BLaER1 (cell line): Measurements from ENCODE around the gene FMO2.

ENCODE experiments used
- H3K27ac ChIP-seq: shearing (Covaris generic); formaldehyde crosslinking; 2 replicates; pipeline ENCODE4 v1.8.1; 2022
- H3K27me3 ChIP-seq: shearing (Covaris generic); formaldehyde crosslinking; 2 replicates; pipeline ENCODE4 v1.8.1; 2022
- H3K36me3 ChIP-seq: shearing (Covaris generic); formaldehyde crosslinking; 2 replicates; pipeline ENCODE4 v1.8.1; 2022
- H3K4me1 ChIP-seq: shearing (Covaris generic); formaldehyde crosslinking; 2 replicates; pipeline ENCODE4 v1.8.1; 2022
- H3K4me2 ChIP-seq: shearing (Covaris generic); formaldehyde crosslinking; 2 replicates; pipeline ENCODE4 v1.8.1; 2022
- H3K4me3 ChIP-seq: shearing (Covaris generic); formaldehyde crosslinking; 2 replicates; pipeline ENCODE4 v1.8.1; 2022
- H3K9ac ChIP-seq: shearing (Covaris generic); formaldehyde crosslinking; 2 replicates; pipeline ENCODE4 v1.8.1; 2022
- H3K9me3 ChIP-seq: shearing (Covaris generic); formaldehyde crosslinking; 2 replicates; pipeline ENCODE4 v1.8.1; 2022
- H4K20me1 ChIP-seq: shearing (Covaris generic); formaldehyde crosslinking; 2 replicates; pipeline ENCODE4 v1.8.1; 2022
- Cebpa-rat ChIP-seq: shearing (Covaris generic); IDR thresholded peaks from 2 replicates; pipeline ENCODE4 v1.8.1; 2022

FMO2 gene

DNA sequence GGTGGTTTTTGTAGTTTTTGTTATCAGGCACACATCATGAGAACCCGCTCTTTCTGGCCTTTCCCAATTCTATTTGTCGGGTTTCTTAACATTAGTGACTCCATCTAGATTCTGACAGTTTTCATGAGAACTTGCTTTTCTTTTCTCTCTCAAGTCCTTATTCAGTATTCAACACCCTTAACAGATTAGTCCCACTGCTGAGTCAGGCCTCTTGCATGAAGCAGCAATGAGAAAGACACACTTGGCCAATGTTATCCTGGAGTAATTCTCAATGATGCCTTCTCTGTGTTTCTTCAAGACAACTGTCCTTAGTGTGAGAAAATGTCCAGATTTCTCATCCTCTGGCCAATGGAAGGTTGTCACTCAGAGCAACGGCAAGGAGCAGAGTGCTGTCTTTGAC lies 11.3 kb downstream of the FMO2 start:
- H3K27me3 ChIP-seq = no peaks in the 10 kb centered on the region
- H3K9ac ChIP-seq = no peak overlapping the region
- H3K9me3 ChIP-seq = no peaks in the 10 kb centered on the region
- no peak overlapping the region for H3K4me3 ChIP-seq
- no peak overlapping the region for H3K4me2 ChIP-seq
- no peaks in the 10 kb centered on the region for H4K20me1 ChIP-seq
- H3K36me3 ChIP-seq = no peaks in the 10 kb centered on the region
- H3K27ac ChIP-seq = no peak overlapping the region
- H3K4me1 ChIP-seq = no peaks in the 10 kb centered on the region
- no peak for TF ChIP-seq Cebpa-rat

DNA sequence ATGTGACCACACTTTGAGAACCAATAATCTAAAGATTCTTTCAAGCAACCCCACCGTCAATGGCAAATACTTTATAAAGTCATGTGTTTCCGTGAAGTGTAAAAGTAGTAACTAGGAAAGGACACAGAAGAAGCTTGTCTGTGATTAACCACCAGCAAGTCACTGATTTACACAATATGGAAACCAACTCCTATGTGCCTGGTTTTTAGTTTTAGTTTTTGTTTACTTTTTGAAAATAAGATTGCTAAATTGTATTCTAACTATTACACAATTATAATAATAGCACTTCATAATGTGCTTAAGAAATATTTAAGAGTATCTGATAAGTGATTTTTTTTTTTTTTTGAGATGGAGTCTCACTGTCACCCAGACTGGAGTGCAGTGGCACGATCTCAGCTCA lies 13.0 kb downstream of the FMO2 start:
- Histone ChIP-seq H3K4me2 (no peak overlapping the region), H3K27me3 (no peaks in the 10 kb centered on the region)

DNA sequence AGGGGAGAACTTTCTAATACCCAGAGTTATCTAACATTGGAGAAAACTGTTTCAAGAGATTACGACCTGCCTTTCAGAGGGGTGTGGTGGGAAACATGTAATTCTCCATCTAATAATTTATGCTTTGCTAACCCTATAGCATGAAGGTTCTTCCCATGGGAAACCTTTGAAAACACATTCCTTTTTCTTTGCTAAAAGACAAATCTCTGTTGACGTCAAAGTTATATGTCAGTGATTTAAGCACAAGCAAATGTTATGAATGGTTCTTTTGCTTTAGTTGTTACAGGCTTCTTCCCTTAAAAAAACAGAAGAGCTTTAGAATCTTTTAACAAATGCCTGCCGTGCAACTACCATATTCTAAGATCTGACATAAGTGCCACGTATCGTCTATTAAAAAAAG lies 19.2 kb downstream of the FMO2 start:
- H3K9me3 ChIP-seq = no peaks in the 10 kb centered on the region
- no peaks in the 10 kb centered on the region for H3K27me3 ChIP-seq
- H3K4me1 ChIP-seq = no peaks in the 10 kb centered on the region
- no peak overlapping the region for H3K9ac ChIP-seq
- no peak for TF ChIP-seq Cebpa-rat
- no peak overlapping the region for H3K27ac ChIP-seq
- no peak overlapping the region for H3K4me2 ChIP-seq
- H3K4me3 ChIP-seq = no peak overlapping the region
- H3K36me3 ChIP-seq = no peaks in the 10 kb centered on the region
- no peaks in the 10 kb centered on the region for H4K20me1 ChIP-seq

More for the DNA sequence above, 13.0 kb downstream of the FMO2 start:
- Histone ChIP-seq H3K4me1 (no peaks in the 10 kb centered on the region), H3K36me3 (no peaks in the 10 kb centered on the region), H3K27ac (no peak overlapping the region), H3K9ac (no peak overlapping the region), H3K4me3 (no peak overlapping the region), H3K9me3 (no peaks in the 10 kb centered on the region), H4K20me1 (no peaks in the 10 kb centered on the region)
- no peak for TF ChIP-seq Cebpa-rat

DNA sequence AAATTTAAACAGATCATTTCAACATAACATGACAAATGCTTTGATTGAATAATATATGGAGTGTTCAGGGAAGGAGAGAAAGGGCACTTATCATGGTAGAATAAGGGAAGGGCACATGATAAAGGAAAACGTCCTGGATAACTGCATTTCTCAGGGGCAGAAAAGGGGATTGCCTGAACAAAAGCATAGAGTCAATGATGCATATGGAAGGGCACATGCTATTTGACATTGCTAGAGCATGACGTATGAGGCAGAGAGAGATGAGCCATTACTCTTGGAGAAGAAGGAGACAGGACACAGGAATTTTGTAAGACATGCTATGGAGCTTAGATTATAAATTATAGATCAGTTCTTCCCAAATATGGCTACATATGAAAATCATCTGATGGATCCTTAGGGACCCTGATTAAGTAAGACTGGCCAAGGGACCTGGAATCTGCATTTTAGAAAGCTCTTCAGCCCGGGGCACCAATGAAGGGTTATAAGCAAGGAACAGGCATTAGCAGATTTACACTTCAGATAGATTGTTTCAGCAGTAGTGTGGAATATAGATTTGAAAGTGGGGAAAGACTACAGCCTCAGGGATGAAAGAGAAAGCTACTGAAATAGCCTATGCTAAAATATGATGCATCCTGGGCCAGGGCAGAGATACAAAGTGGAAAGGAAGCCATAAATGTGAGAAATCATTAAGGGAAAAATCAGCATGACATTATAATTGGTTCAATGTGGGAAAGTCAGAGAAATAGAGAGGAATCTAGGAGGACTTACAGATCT lies 21.3 kb downstream of the FMO2 start:
- H3K27me3 ChIP-seq = no peaks in the 10 kb centered on the region
- TF ChIP-seq Cebpa-rat = no peak
- H3K36me3 ChIP-seq = no peaks in the 10 kb centered on the region
- H3K4me2 ChIP-seq = no peak overlapping the region
- no peak overlapping the region for H3K27ac ChIP-seq
- no peak overlapping the region for H3K9ac ChIP-seq
- no peaks in the 10 kb centered on the region for H3K4me1 ChIP-seq
- no peaks in the 10 kb centered on the region for H3K9me3 ChIP-seq
- H3K4me3 ChIP-seq = no peak overlapping the region
- no peaks in the 10 kb centered on the region for H4K20me1 ChIP-seq

DNA sequence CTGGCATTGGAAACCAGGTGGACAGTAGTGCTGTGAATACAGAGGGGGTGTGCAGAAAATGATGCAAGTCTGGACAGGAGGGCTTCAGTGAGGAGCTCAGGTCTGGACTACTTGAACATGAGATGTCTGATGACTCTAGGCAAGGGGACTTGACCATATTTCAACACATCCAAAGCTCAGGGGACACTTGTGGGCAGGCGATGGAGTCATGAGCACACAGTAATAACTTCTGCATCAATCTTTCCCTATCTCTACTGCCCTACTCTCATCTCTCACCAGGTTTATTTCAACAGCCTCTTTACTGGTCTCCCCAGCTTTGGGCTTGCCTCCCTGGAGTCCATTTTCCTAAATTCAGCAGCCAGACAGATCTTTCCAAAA lies 21.9 kb downstream of the FMO2 start:
- Histone ChIP-seq H3K4me3 (no peak overlapping the region), H3K4me1 (no peaks in the 10 kb centered on the region), H4K20me1 (no peaks in the 10 kb centered on the region), H3K27ac (no peak overlapping the region), H3K36me3 (no peaks in the 10 kb centered on the region), H3K9ac (no peak overlapping the region), H3K9me3 (no peaks in the 10 kb centered on the region), H3K27me3 (no peaks in the 10 kb centered on the region), H3K4me2 (no peak overlapping the region)
- no peak for TF ChIP-seq Cebpa-rat

DNA sequence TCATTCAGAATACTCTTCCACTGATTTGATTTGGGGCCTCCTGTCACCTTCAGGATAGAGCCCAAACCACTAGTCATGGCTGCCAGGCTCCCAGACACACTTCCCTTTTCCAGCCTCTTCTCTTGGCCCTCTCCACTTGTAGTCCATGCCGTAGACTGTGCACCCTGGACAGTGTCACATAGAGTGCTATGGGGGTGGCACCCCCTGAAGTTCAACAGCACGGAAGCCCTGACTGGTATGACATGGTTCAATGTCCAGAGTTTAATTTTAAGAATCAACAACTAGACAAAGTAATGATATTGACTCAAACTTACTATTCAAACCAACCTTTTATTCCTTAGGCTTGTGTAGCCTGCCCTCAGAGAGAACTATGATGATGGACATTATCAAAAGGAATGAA lies 22.3 kb downstream of the FMO2 start:
- no peak for TF ChIP-seq Cebpa-rat
- H3K27ac ChIP-seq = no peak overlapping the region
- H3K9me3 ChIP-seq = no peaks in the 10 kb centered on the region
- H4K20me1 ChIP-seq = no peaks in the 10 kb centered on the region
- H3K4me3 ChIP-seq = no peak overlapping the region
- H3K9ac ChIP-seq = no peak overlapping the region
- H3K36me3 ChIP-seq = no peaks in the 10 kb centered on the region
- H3K4me2 ChIP-seq = no peak overlapping the region
- H3K4me1 ChIP-seq = no peaks in the 10 kb centered on the region
- H3K27me3 ChIP-seq = no peaks in the 10 kb centered on the region

DNA sequence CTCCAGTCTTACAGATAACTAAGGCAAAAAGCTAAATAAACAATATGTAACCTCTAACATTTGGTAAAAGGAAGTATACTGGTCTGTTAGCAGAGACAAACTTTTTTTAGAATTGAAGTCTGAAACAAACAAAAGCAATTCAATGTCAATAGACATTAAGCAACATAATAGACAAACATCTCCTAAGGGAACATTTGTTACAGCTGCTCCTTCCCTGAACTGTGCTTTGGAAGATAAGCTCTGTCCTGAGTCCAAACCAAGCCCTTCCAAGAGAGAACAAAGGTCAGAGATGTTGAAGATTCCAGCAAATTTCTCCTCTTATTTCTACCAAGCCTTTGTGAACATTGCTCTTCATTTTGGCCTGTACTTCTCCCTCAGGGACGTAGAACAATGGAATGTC lies 25.3 kb downstream of the FMO2 start:
- H4K20me1 ChIP-seq = no peaks in the 10 kb centered on the region
- no peaks in the 10 kb centered on the region for H3K9me3 ChIP-seq
- H3K9ac ChIP-seq = no peak overlapping the region
- no peaks in the 10 kb centered on the region for H3K27me3 ChIP-seq
- no peak overlapping the region for H3K27ac ChIP-seq
- no peaks in the 10 kb centered on the region for H3K4me1 ChIP-seq
- no peaks in the 10 kb centered on the region for H3K36me3 ChIP-seq
- H3K4me2 ChIP-seq = no peak overlapping the region
- no peak for TF ChIP-seq Cebpa-rat
- no peak overlapping the region for H3K4me3 ChIP-seq

DNA sequence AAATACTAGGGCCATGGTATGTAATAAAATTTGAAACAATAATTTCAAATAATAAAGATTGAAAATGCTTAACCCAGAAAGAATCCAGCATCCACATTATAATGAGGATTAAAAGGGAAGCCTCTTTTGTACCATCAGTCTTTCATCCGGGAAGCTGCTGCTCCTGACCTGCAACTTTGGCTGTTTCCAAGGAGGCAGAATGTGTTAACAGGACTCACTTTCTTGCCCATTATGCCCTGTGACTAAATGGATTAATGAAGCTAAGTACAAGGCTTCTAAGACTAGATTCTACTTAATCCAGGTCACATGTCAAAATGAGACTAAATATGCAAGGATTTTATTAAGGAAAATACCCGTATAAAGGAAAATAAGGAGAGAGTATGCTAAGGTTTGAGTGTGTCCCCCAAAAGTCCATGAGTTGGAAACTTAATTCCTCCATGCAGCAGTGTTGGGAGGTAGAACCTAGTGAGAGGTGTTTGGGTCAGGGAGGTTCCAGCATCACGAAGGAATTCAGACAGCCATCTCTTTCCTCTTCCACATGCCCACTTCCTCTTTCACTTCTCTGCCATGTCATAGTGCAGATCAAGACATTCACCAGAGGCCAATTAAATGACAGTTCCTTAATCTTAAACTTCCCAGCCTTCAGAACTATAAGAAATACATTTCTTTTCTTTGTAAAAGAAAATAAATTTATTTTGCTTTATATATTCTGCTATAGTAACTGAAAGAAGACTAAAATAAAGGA lies 27.7 kb downstream of the FMO2 start:
- Histone ChIP-seq H3K9ac (no peak overlapping the region), H3K4me3 (no peak overlapping the region), H3K36me3 (no peaks in the 10 kb centered on the region), H4K20me1 (no peaks in the 10 kb centered on the region), H3K4me1 (no peaks in the 10 kb centered on the region), H3K27ac (no peak overlapping the region), H3K27me3 (no peaks in the 10 kb centered on the region), H3K4me2 (no peak overlapping the region), H3K9me3 (no peaks in the 10 kb centered on the region)
- no peak for TF ChIP-seq Cebpa-rat

DNA sequence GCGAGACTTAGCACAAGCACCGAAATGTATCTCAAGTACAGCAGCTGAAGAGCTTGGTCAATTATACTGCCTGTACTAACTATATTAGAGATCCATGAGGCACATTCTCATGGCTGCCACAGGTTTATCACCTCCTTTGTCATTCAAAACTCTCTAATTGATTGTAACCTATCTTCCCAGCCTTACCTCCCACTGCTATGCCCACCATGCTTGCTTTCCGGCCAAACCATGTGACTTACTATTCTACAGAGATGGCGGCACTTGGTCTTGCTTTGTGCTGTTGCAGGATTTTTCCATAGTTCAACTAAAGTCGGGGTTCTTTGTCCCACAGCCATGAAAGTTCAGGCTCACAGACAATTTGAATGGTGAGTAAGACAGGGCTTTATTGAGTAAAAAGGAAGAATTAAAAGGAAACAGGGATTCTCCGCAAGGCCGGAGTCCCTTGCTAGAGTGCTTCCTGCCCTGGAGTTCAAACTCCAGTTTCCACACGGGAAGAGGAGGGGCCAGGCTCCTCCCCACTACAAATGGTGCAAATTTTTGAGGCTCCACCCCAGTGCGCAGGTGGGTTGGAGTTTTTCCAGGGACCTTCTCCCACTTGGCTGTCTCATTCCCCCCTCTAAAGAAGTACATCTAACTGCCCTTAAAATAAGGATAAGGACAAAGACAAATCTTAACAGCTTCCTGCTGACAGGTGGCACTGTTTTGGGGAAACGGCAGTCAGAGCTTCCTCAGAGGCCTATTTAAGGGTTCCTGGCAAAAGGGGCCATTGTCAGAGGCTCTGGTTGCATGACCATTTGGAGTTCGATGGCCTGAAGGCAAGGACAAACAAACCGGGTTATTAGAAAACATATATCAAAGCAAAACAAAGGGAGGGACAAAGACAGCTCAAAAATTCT lies 28.7 kb downstream of the FMO2 start:
- no peaks in the 10 kb centered on the region for H3K27me3 ChIP-seq
- H3K4me1 ChIP-seq = no peaks in the 10 kb centered on the region
- no peak overlapping the region for H3K4me3 ChIP-seq
- H4K20me1 ChIP-seq = no peaks in the 10 kb centered on the region
- H3K9me3 ChIP-seq = no peaks in the 10 kb centered on the region
- TF ChIP-seq Cebpa-rat = no peak
- H3K9ac ChIP-seq = no peak overlapping the region
- H3K36me3 ChIP-seq = no peaks in the 10 kb centered on the region
- no peak overlapping the region for H3K27ac ChIP-seq
- H3K4me2 ChIP-seq = no peak overlapping the region
